Smooth muscle cell (in vitro differentiated cells): ENCODE measurements around the gene DDX18. TPM values are rescaled to one million over a fixed set of nuclear protein-coding genes. Genes with fewer than 3 reads are reported as not detected.

ENCODE experiments used
- DNase-seq: peaks from one replicate; lab custom pipeline; 2025; ENCODE audit not compliant: unreplicated experiment; lab: John Stamatoyannopoulos, UW
- H2AFZ ChIP-seq: fragments of 200-600 bp; sonication (generic); 2 replicates; pipeline ENCODE4 v1.6.0; 2016; ENCODE audit warnings: antibody characterized with exemption, low read depth, mild to moderate bottlenecking
- H3F3A ChIP-seq: fragments of 200-600 bp; sonication (generic); 2 replicates; pipeline ENCODE4 v1.6.0; 2017; ENCODE audit warnings: antibody characterized with exemption, low read depth
- H3K27ac ChIP-seq: fragments of 200-600 bp; sonication (generic); 2 replicates; pipeline ENCODE4 v1.5.1; 2016; ENCODE audit warnings: low read depth, mild to moderate bottlenecking
- H3K27me3 ChIP-seq: fragments of 200-600 bp; sonication (generic); 2 replicates; pipeline ENCODE4 v1.6.1; 2016; ENCODE audit warnings: low read depth, mild to moderate bottlenecking
- H3K36me3 ChIP-seq: fragments of 200-600 bp; sonication (generic); 2 replicates; pipeline ENCODE4 v1.5.1; 2016; ENCODE audit warnings: low read depth
- H3K4me1 ChIP-seq: fragments of 200-600 bp; sonication (generic); 2 replicates; pipeline ENCODE4 v1.5.1; 2016; ENCODE audit warnings: low read depth
- H3K4me2 ChIP-seq: fragments of 200-600 bp; sonication (generic); 2 replicates; pipeline ENCODE4 v1.6.0; 2016; ENCODE audit warnings: mild to moderate bottlenecking
- H3K4me3 ChIP-seq: fragments of 200-600 bp; sonication (generic); 2 replicates; pipeline ENCODE4 v1.5.1; 2016; ENCODE audit warnings: mild to moderate bottlenecking
- H3K79me2 ChIP-seq: fragments of 200-600 bp; sonication (generic); 2 replicates; pipeline ENCODE4 v1.6.0; 2016; ENCODE audit warnings: low read depth, mild to moderate bottlenecking
- H3K9ac ChIP-seq: fragments of 200-600 bp; sonication (generic); 2 replicates; pipeline ENCODE4 v1.6.0; 2016; ENCODE audit warnings: low read depth
- H3K9me3 ChIP-seq: fragments of 200-600 bp; sonication (generic); replicated peaks from 2 replicates; pipeline ENCODE4 v1.5.1; 2016; ENCODE audit warnings: low read depth
- H4K20me1 ChIP-seq: fragments of 200-600 bp; sonication (generic); 2 replicates; pipeline ENCODE4 v1.6.0; 2016; ENCODE audit warnings: low read depth
- WGBS: methylation state at CpG from one replicate; pipeline ENCODE4 v1.1.7; 2016; ENCODE audit warnings: low lambda C conversion rate; 5-methylcytosine and 5-hydroxymethylcytosine counted together
- polyA plus RNA-seq: library from polyadenylated mRNA; unstranded; fragments of >200 nt; fragmentation: Nextera tagmentation; extraction: Ambion mirVana; gene quantifications from 2 replicates; pipeline ENCODE4 v1.2.1, GENCODE V29; 2016
- total RNA-seq: library from RNA; depleted of rRNA; stranded (reverse); fragments of >200 nt; gene quantifications from 2 replicates; pipeline ENCODE4 v1.2.3, GENCODE V29; 2014
- TF ChIP-seq, protein P1 (sequence below): fragments of 200-600 bp; sonication (generic); IDR thresholded peaks from 2 replicates; pipeline ENCODE4 v1.5.1; 2017; ENCODE audit warnings: borderline replicate concordance, mild to moderate bottlenecking, antibody characterized with exemption; ENCODE audit not compliant: insufficient read depth, poor library complexity, severe bottlenecking

Gene DDX18
- total and polyA plus RNA-seq, 2 experiments from 2014 or later: 25.8 to 55.9 TPM

DNA sequence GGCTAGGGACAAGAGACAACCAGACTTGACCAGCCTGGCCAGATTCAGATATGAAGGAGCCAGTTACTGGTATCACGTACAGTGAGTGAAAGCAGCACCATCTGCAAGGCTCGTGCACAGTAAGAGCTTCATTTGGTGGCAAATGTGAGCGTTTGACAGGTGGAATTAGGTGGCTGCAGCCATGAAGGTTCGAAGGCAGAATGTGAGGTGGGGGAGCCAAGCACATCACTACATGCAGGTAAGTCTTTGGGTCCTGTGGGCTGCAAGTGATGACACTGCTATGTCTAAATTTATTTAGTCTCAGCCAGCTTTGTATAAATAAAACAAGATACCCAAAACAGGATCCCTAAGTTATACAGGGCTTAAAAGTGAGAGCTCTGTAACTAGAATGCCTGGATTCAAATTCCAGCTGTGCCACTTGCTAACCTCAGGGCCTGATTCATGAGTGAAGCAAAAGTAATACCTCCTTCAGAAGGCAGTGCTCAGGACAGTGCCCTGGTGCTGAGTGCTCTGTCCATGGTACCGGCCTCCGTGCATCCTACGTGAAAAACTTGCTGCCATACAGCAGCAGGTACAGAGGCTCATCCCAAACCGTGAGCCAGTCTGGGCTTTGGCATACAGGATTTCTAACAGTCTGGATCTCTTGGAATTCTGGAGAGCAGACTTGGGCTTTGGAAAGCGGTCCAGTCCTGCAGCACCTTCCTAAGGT lies 18.6 kb downstream of the DDX18 start:
- Histone ChIP-seq H4K20me1 (peaks cover 55% of the 10 kb centered on the region), H3K4me2 (no peak overlapping the region), H3K4me1 (no peaks in the 10 kb centered on the region), H3K9ac (no peak overlapping the region), H3K27ac (no peak overlapping the region), H2AFZ (no peak overlapping the region), H3K79me2 (no peaks in the 10 kb centered on the region), H3K27me3 (no peaks in the 10 kb centered on the region), H3K36me3 (peaks cover 11% of the 10 kb centered on the region), H3K9me3 (no peaks in the 10 kb centered on the region), H3K4me3 (no peak overlapping the region), H3F3A (no peaks in the 10 kb centered on the region)
- 93% methylated on average over 9 of the region's 9 CpGs for WGBS
- peak; percentile 1 for DNase-seq
- TF ChIP-seq, protein P1, sequence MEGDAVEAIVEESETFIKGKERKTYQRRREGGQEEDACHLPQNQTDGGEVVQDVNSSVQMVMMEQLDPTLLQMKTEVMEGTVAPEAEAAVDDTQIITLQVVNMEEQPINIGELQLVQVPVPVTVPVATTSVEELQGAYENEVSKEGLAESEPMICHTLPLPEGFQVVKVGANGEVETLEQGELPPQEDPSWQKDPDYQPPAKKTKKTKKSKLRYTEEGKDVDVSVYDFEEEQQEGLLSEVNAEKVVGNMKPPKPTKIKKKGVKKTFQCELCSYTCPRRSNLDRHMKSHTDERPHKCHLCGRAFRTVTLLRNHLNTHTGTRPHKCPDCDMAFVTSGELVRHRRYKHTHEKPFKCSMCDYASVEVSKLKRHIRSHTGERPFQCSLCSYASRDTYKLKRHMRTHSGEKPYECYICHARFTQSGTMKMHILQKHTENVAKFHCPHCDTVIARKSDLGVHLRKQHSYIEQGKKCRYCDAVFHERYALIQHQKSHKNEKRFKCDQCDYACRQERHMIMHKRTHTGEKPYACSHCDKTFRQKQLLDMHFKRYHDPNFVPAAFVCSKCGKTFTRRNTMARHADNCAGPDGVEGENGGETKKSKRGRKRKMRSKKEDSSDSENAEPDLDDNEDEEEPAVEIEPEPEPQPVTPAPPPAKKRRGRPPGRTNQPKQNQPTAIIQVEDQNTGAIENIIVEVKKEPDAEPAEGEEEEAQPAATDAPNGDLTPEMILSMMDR: no peak

DNA sequence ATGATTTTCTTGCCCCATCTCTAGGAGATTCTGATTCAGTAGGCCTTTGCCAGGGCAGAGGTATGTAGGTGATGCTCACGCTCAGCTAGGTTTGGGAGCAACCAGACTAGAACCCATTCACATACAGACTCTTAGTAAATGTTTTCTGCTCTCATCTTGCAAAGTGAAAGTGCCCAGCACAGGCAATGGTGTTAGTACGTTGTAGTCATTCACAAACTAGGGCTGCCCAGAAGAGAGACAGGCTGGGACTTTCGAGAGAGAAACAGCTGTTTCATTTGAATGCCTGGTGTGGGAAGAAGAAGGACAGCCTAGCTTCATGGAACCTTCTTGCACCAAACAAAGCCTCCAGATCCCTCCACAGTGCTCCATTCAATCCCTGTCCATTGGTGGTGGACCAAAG lies 19.4 kb downstream of the DDX18 start:
- Histone ChIP-seq H3K4me3 (no peak overlapping the region), H3K27ac (no peak overlapping the region), H3K9me3 (no peaks in the 10 kb centered on the region), H3K4me1 (no peaks in the 10 kb centered on the region), H3K27me3 (no peaks in the 10 kb centered on the region), H4K20me1 (peaks cover 50% of the 10 kb centered on the region), H3K36me3 (peaks cover 10% of the 10 kb centered on the region), H3K4me2 (no peak overlapping the region), H3K9ac (no peak overlapping the region), H3F3A (no peaks in the 10 kb centered on the region), H2AFZ (no peak overlapping the region), H3K79me2 (no peaks in the 10 kb centered on the region)
- TF ChIP-seq, protein P1: no peak
- DNase-seq: no peak
- WGBS: 95% methylated on average over 3 of the region's 3 CpGs

DNA sequence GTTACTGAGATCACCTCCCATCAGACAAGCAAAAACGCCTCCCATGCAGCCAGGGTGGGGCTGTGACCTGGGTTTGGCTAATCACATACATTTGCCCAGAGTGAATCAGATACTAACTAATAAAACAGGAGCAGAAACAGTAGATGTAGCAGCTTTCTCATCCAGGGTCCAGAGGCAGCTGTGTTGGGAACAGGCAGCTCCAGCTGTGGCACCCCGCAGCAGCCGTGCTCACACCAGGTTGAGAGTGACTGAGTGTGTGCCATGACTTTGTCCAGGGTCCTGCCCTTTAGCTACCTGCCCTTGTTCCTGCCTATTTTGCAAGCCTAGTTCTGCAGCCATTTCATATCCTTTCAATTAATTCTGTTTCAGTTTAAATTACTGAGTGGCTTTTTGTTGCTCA lies 20.5 kb downstream of the DDX18 start:
- 93% methylated on average over 3 of the region's 3 CpGs for WGBS
- Histone ChIP-seq H3K79me2 (no peaks in the 10 kb centered on the region), H3F3A (no peaks in the 10 kb centered on the region), H3K27me3 (no peaks in the 10 kb centered on the region), H3K4me3 (no peak overlapping the region), H4K20me1 (peaks cover 44% of the 10 kb centered on the region), H3K9me3 (no peaks in the 10 kb centered on the region), H3K27ac (no peak overlapping the region), H3K4me1 (no peaks in the 10 kb centered on the region), H3K4me2 (no peak overlapping the region), H3K9ac (no peak overlapping the region), H3K36me3 (peaks cover 5% of the 10 kb centered on the region), H2AFZ (no peak overlapping the region)
- TF ChIP-seq, protein P1: no peak
- DNase-seq: no peak
